Hippocampal formation (tissue), 2 donors: ENCODE data around the gene MIOX.
"Not testable (repeated sequence)": the region's sequence is repeated elsewhere in the genome, so short reads cannot be mapped to it uniquely, and the experiment has no call there.

Source experiments
- DNase-seq, 2 donors: peaks; one replicate each; lab custom pipeline; 2025; lab: John Stamatoyannopoulos, UW

MIOX gene

GRCh38 chr22:50517495-50518260, 31.0 kb downstream of the MIOX start:
- no peak for DNase-seq

GRCh38 chr22:50518606-50519005, 31.9 kb downstream of the MIOX start:
- DNase-seq, result no peak

GRCh38 chr22:50519151-50519550, 32.5 kb downstream of the MIOX start:
- DNase-seq, result no peak

GRCh38 chr22:50520184-50520583, 33.5 kb downstream of the MIOX start:
- DNase-seq, result not testable (repeated sequence)

GRCh38 chr22:50520826-50521453, 34.3 kb downstream of the MIOX start:
- DNase-seq, result no peak

GRCh38 chr22:50521710-50522109, 35.1 kb downstream of the MIOX start:
- no peak for DNase-seq

- DNase-seq, result no peak
Measured at GRCh38 chr22:50522208-50522805, 35.6 kb downstream of the MIOX start.

- DNase-seq, result no peak
Measured at GRCh38 chr22:50522806-50523438, 36.3 kb downstream of the MIOX start.

- no peak for DNase-seq
Measured at GRCh38 chr22:50523458-50523805, 36.8 kb downstream of the MIOX start.

GRCh38 chr22:50523806-50524675, 37.4 kb downstream of the MIOX start:
- no peak for DNase-seq

- DNase-seq, result no peak
Measured at GRCh38 chr22:50524676-50525103, 38.0 kb downstream of the MIOX start.

GRCh38 chr22:50525104-50525857, 38.6 kb downstream of the MIOX start, which contains the start of gene SCO2:
SCO2 (minus strand) TSS chr22:50525598; CDS start chr22:50524411, 1,187 bp downstream.
- peak; percentile 88 to 89 for DNase-seq

- no peak for DNase-seq
Measured at GRCh38 chr22:50525858-50526107, 39.1 kb downstream of the MIOX start.

GRCh38 chr22:50526108-50526833, 39.6 kb downstream of the MIOX start:
- peak; percentile 59 to 77 for DNase-seq

GRCh38 chr22:50526834-50527801, 40.5 kb downstream of the MIOX start:
- DNase-seq, result no peak

- DNase-seq, result no peak
Measured at GRCh38 chr22:50527921-50528681, 41.4 kb downstream of the MIOX start.

GRCh38 chr22:50528682-50529415, 42.2 kb downstream of the MIOX start:
- DNase-seq, result no peak

- no peak for DNase-seq
Measured at GRCh38 chr22:50529416-50529896, 42.8 kb downstream of the MIOX start.
